Glomerular visceral epithelial cell (primary cell): Measurements from ENCODE around the gene RAB28.
A peak's percentile ranks its signal among the peaks of the same experiment; 100 is the strongest.

Experiments
- DNase-seq: peaks from one replicate; pipeline ENCODE4 v3.0.0-alpha.2; 2016; ENCODE audit errors: extremely low spot score

RAB28 gene

DNA sequence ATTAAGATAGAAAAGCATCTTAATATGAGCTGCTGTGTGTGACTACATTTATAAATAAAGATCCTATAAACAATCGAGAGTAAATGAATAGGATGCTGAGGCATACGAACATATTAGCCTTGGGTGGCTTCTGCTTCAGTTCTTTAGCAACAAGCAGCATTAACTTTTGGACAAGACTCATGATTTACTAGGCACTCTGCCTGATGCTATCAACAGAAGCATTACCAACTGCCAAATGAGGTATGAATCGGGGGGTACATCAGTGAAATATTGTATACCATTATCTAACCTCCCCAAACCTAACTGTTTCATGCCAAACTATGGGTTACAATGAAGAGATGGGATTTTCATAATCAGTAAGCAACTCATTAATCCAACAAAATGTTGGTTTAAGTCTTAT, 113.1 kb downstream of the RAB28 start:
- DNase-seq: no peak

GRCh38 chr4:13368217-13368616, 115.9 kb downstream of the RAB28 start:
- DNase-seq: no peak

- no peak for DNase-seq
These were observed 116.4 kb downstream of the RAB28 start for GRCh38 chr4:13367691-13368090.

- no peak for DNase-seq
These were observed 116.9 kb downstream of the RAB28 start for GRCh38 chr4:13367244-13367643.

DNA sequence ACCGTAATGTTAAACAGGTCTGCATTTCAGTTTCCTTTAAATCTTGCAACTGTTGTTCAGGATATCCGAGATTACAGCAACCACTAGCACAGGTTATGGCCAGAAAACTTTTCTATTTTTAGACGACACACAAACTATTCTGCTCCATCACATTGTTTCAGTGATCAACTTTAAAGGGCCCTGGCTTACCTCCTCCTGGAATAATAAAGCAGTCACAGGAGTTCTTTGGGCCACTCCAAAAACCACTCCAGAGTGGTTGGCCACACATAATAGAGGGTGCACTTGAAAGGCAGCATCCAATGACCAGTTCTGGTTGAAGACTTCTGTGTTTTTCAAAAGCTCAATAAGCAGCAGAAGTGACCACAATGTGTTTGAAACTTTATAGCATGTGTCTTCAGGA, 118.9 kb downstream of the RAB28 start:
- DNase-seq: no peak

- DNase-seq: no peak
These were observed 119.5 kb downstream of the RAB28 start for GRCh38 chr4:13364653-13365052.

- DNase-seq: no peak
These were observed 120.0 kb downstream of the RAB28 start for GRCh38 chr4:13364172-13364571.

DNA sequence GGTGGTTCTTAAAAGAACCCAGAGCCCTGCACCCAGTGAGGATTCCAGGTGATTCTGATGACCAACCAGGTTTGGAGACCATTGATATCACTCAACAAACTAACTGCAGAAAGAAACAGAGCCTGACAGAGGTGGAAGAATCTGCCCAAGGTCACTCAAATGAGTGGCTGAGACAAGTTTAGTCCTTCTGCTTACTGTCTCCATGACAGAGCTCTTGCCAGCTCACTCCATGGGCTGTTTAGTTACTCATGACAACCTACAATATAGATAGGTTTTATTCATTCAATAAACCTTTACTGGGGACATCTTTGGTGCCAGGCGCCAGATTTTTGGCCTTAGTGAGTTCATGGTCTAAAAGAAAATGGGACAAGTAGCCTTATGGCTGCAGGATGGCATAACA, 124.3 kb downstream of the RAB28 start:
- no peak for DNase-seq

DNA sequence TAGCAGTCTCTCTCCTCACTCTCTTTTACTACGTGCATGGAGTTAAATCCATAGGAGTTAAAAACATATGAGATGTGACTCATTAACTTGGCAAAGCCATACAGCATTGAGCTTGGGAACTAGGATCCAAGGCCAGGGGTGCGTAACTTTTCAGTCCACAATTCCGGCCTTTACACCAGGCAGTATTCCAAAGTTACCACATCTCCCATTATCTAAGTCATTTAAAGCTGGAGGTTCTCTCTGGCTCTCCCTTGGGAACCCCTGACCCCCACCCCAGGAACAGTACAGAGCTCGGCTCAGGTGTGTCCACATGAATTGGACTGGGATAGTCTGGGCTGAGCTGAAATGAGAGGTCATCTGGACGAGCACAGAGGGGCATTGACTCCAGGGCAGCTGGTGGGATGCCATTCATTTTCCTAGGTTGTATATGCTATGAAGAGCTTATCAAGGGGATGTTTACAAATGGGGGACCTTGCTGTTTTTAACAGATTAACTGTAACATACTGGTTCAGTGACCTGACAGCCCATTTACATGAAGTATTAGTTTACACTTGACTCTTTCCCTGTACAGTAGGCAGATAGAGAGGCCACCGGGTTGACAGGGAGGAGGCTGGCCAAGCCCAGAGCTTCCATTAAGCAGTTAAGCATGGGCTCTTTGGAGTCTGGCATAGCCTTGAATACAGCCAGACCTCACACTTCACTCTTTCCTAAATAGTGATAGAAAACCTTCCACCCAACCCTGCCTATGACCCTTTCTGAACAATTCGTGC, 128.8 kb downstream of the RAB28 start:
- DNase-seq: no peak

GRCh38 chr4:13349096-13349495, 135.0 kb downstream of the RAB28 start:
- DNase-seq: peak; percentile 6

GRCh38 chr4:13348216-13348615, 135.9 kb downstream of the RAB28 start:
- DNase-seq: peak; percentile 17

DNA sequence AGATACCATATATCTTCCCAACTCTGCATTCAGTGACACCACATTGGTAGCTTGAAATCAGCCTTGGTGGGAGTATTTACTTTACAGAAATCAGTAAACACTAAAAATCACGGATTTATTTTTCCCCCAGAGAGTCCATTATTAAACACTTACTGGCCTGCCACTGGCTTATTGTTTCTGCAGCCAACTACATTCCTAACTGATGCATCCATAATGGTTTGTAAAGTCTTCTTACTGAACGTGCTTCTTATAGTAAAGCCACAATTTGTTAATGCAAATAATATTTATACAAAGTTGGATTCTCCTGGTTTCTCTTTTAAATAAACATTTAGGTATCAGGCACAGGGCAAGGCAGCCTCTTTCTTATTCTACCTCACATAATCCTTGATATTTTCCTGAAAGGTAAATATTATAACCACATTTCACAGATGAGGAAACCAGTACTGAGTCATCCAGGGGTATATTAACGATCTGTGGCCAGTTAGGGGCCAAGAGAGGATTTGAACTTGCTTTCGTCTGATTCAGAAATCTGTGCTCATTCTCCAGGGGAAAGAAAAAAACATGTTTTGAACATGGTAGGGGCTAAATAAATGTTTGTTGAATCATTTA, 136.5 kb downstream of the RAB28 start:
- peak; percentile 31 for DNase-seq

DNA sequence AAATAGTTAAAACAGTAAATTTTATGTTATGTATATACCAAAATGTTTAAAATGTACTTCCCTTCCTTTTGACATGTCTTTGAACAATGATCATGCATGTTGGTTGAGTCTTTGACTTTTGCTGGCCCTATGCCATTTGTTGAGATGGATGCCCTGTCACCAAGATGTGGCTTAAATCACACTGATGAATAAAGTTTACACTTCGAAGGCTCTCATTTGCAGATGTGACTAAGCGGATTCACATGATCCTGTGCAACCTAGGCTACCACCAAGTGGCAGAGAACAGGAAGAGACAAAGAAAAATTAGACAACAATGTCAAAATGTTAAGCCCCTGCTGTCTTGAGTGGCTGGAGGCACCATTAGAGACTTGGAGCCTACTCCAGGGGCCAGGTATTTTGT, 139.9 kb downstream of the RAB28 start:
- no peak for DNase-seq

GRCh38 chr4:13340672-13341071, 143.5 kb downstream of the RAB28 start:
- DNase-seq: no peak

DNA sequence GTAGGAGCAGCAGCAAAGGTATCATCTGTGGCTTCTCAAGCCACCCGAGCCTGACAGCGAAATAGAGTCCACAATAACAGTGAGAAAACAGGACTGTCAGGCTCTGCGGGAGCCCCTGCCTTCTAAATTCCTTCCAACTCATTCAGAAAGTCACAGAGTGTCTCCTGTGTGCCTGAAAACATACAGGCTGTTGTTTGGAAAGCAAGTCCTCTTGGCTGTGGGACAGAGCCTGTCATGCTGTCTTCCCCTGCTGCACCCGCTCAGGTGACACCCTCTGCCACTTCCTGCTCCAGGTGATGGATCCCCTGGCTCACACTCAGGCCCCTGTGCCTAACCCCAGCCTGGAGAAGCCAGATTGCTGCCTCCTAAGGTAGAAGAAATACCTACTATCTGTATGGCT, 152.3 kb downstream of the RAB28 start:
- no peak for DNase-seq

DNA sequence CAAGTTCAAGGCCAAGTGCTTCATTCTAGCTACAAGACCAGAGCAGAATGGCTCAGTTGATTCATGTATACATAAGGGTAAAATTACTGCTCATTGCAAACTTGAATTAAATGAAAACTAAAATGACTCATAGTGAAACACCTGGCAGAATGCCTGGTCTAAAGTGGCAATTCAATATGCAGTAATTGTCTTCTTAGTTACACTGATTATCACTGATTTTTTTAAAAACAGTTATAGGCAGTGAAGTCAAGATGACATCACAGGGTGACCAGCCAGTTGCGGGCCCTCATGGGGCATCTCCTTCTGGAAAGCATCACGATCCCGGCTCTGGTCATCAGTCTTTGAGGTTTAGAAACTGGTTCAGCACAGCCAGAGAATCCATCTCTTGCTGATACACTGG, 154.2 kb downstream of the RAB28 start:
- DNase-seq: no peak

GRCh38 chr4:13329340-13329850, 154.7 kb downstream of the RAB28 start:
- DNase-seq: no peak

DNA sequence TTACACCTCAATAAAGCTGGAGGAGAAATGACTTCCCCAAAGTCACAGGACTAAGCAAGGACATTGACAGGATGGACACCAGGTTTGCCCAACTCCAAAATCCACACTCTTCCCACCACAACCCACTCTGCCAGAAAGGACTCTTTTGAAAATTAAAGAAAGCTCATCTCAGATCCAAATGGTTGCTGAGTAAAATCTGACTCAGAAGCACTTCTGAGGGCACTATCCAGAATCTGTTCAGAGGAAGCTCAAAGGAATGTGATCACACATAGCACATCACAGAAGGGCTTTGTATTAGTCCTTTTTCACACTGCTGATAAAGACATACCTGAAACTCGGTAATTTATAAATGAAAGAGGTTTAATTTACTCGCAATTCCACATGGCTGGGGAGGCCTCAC, 155.5 kb downstream of the RAB28 start:
- DNase-seq: no peak

DNA sequence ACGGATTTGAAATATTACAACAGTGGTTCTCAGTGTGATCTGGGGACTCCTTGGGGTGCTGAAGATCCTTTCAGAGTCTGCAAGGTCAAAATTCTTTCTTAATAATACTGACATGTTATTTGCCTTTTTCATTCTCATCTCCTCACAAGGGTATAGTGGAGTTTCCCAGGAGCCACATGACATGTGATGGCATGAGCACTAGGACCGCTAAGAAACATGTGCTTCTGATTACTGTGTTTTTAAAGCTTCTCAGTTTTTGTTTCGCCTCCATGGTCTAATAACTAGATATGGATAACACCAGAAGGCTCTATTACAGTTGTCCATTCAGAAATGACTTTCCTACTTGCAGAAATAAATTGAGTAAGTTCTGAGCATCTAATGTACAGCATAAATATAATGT, 156.1 kb downstream of the RAB28 start:
- no peak for DNase-seq

DNA sequence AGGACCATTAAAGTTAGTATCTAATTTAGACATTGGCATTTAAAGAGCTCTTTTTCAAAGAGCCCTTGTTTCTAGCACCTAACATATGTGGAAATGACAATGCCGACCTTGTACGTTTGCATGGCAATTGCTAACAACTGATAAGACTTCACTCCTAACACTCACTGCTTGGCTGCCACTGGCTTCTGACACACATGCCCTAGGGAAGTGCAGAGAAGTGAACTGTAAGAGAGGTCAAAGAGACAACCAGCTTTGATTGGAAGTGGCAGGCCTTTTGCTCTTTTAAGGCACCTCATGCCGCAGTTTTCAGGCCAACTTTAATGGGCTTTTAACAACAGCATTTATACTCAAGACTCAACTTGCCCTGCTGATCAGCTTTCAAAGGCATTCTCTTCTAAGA, 158.4 kb downstream of the RAB28 start:
- DNase-seq: no peak

- DNase-seq: no peak
These were observed 160.2 kb downstream of the RAB28 start for GRCh38 chr4:13323921-13324320.

GRCh38 chr4:13322681-13323101, 161.4 kb downstream of the RAB28 start:
- peak; percentile 26 for DNase-seq
